GM20431 (cell line): ENCODE data around the gene ATXN1.
"Not testable (repeated sequence)": the region's sequence is repeated elsewhere in the genome, so short reads cannot be mapped to it uniquely, and the experiment has no call there.

ENCODE experiments used
- in situ Hi-C: fragments of 300-500 bp; cut with MseI, MboI; formaldehyde crosslinking; loops from one replicate; pipeline ENCODE4 v1.15.0; 2020; ENCODE audit warnings: low sequenced_read_pairs; ENCODE audit not compliant: unreplicated experiment

The ATXN1 gene

GRCh38 chr6:16563628-16564240 is 197.5 kb downstream of the ATXN1 start:
- in situ Hi-C loops = no loop called here

- in situ Hi-C loops = no loop called here
These were observed 198.8 kb downstream of the ATXN1 start for GRCh38 chr6:16562498-16562897.

- in situ Hi-C loops = no loop called here
These were observed 202.2 kb downstream of the ATXN1 start for GRCh38 chr6:16559071-16559470.

GRCh38 chr6:16555550-16555949 is 205.7 kb downstream of the ATXN1 start:
- in situ Hi-C loops = no loop called here

- in situ Hi-C loops = no loop called here
These were observed 207.7 kb downstream of the ATXN1 start for GRCh38 chr6:16553531-16553930.

- in situ Hi-C loops = no loop called here
These were observed 209.8 kb downstream of the ATXN1 start for GRCh38 chr6:16551466-16551865.

GRCh38 chr6:16548121-16548520 is 213.1 kb downstream of the ATXN1 start:
- in situ Hi-C loops = no loop called here

- in situ Hi-C loops = no loop called here
These were observed 213.7 kb downstream of the ATXN1 start for GRCh38 chr6:16547587-16547986.

GRCh38 chr6:16546861-16547260 is 214.4 kb downstream of the ATXN1 start:
- in situ Hi-C loops = no loop called here

GRCh38 chr6:16545382-16545781 is 215.9 kb downstream of the ATXN1 start:
- in situ Hi-C loops = no loop called here

- in situ Hi-C loops = no loop called here
These were observed 216.7 kb downstream of the ATXN1 start for GRCh38 chr6:16544521-16544920.

GRCh38 chr6:16544006-16544405 is 217.3 kb downstream of the ATXN1 start:
- in situ Hi-C loops = no loop called here

- in situ Hi-C loops = no loop called here
These were observed 217.7 kb downstream of the ATXN1 start for GRCh38 chr6:16543521-16543920.

GRCh38 chr6:16542070-16542469 is 219.2 kb downstream of the ATXN1 start:
- in situ Hi-C loops = no loop called here

- in situ Hi-C loops = no loop called here
These were observed 220.2 kb downstream of the ATXN1 start for GRCh38 chr6:16540804-16541752.

- in situ Hi-C loops = not testable (repeated sequence)
These were observed 220.9 kb downstream of the ATXN1 start for GRCh38 chr6:16540383-16540782.

GRCh38 chr6:16539086-16539931 is 222.0 kb downstream of the ATXN1 start:
- in situ Hi-C loops = no loop called here

- in situ Hi-C loops = no loop called here
These were observed 225.7 kb downstream of the ATXN1 start for GRCh38 chr6:16535564-16535963.

- in situ Hi-C loops = no loop called here
These were observed 227.5 kb downstream of the ATXN1 start for GRCh38 chr6:16533721-16534136.

GRCh38 chr6:16533210-16533609 is 228.1 kb downstream of the ATXN1 start:
- in situ Hi-C loops = no loop called here

GRCh38 chr6:16527691-16528090 is 233.6 kb downstream of the ATXN1 start:
- in situ Hi-C loops = no loop called here
